Mesenchymal stem cell (in vitro differentiated cells and primary cell): ENCODE measurements around the gene DTNB.

Experiments used
- DNase-seq: peaks from one replicate; pipeline ENCODE4 v3.0.0-alpha.2; 2013
- H2AFZ ChIP-seq: one replicate; pipeline ENCODE4 v1.6.1; 2013; ENCODE audit warnings: low read depth, mild to moderate bottlenecking, control low read depth, inconsistent platforms, low read length, moderate library complexity
- H2AK5ac ChIP-seq: 2 replicates; pipeline ENCODE4 v1.6.1; 2013; ENCODE audit warnings: low read length, moderate library complexity, mild to moderate bottlenecking, inconsistent platforms; ENCODE audit not compliant: severe bottlenecking
- H2BK120ac ChIP-seq: one replicate; pipeline ENCODE4 v1.6.1; 2013; ENCODE audit warnings: low read depth, mild to moderate bottlenecking, inconsistent platforms, low read length, moderate library complexity
- H2BK12ac ChIP-seq, 2 experiments: one replicate each; pipeline ENCODE4 v1.6.1; 2013; ENCODE audit warnings: inconsistent platforms in 2 of 2, low read length in 2 of 2, mild to moderate bottlenecking in 2 of 2, moderate library complexity in 2 of 2, control low read depth in 1 of 2
- H2BK15ac ChIP-seq: one replicate; pipeline ENCODE4 v1.6.1; 2013; ENCODE audit warnings: mild to moderate bottlenecking, low read depth, inconsistent platforms; ENCODE audit not compliant: poor library complexity, severe bottlenecking
- H2BK5ac ChIP-seq: 2 replicates; pipeline ENCODE4 v1.6.1; 2013; ENCODE audit warnings: low read depth, mild to moderate bottlenecking, low read length, control low read depth, inconsistent platforms; ENCODE audit not compliant: poor library complexity, severe bottlenecking
- H3K14ac ChIP-seq, 2 experiments: one replicate each; pipeline ENCODE4 v1.6.1; 2013; ENCODE audit warnings: inconsistent platforms in 2 of 2, low read length in 2 of 2, control low read depth in 1 of 2, mild to moderate bottlenecking in 1 of 2, moderate library complexity in 1 of 2
- H3K18ac ChIP-seq, 2 experiments: one replicate each; pipeline ENCODE4 v1.6.1; 2013; ENCODE audit warnings: inconsistent platforms in 2 of 2, low read length in 2 of 2, control low read depth in 1 of 2, low read depth in 1 of 2, mild to moderate bottlenecking in 1 of 2
- H3K23ac ChIP-seq, 2 experiments: one replicate each; pipeline ENCODE4 v1.6.1; 2013; ENCODE audit warnings: inconsistent platforms in 2 of 2, low read length in 2 of 2, mild to moderate bottlenecking in 2 of 2, moderate library complexity in 2 of 2, control low read depth in 1 of 2
- H3K27ac ChIP-seq: 2 replicates; pipeline ENCODE4 v1.5.1; 2013; ENCODE audit warnings: mild to moderate bottlenecking, moderate library complexity, low read length, control low read depth, inconsistent platforms; ENCODE audit not compliant: poor library complexity, severe bottlenecking
- H3K27me3 ChIP-seq, 2 experiments: 2 replicates each; pipeline versions ENCODE4 v1.6.1 to v1.7.0; 2013; ENCODE audit warnings: low read length in 2 of 2, mild to moderate bottlenecking in 2 of 2, moderate library complexity in 2 of 2, control low read depth in 1 of 2, inconsistent platforms in 1 of 2; ENCODE audit not compliant: control insufficient read depth in 1 of 2, insufficient read depth in 1 of 2
- H3K36me3 ChIP-seq, 2 experiments: 2 replicates each; pipeline versions ENCODE4 v1.6.1 to v1.7.0; 2013; ENCODE audit warnings: low read length in 2 of 2, control low read depth in 1 of 2, inconsistent platforms in 1 of 2, low read depth in 1 of 2, mild to moderate bottlenecking in 1 of 2; ENCODE audit not compliant: insufficient read depth in 2 of 2, control insufficient read depth in 1 of 2
- H3K4ac ChIP-seq, 2 experiments: one replicate each; pipeline ENCODE4 v1.6.1; 2013; ENCODE audit warnings: inconsistent platforms in 2 of 2, low read length in 2 of 2, mild to moderate bottlenecking in 2 of 2, moderate library complexity in 2 of 2, control low read depth in 1 of 2, low read depth in 1 of 2
- H3K4me1 ChIP-seq: 2 replicates; pipeline ENCODE4 v1.6.1; 2013; ENCODE audit warnings: low read depth, low read length, control low read depth; ENCODE audit not compliant: control insufficient read depth, insufficient read depth
- H3K4me2 ChIP-seq: 2 replicates; pipeline ENCODE4 v1.6.1; 2013; ENCODE audit warnings: low read length, mild to moderate bottlenecking, inconsistent platforms; ENCODE audit not compliant: poor library complexity, severe bottlenecking
- H3K4me3 ChIP-seq, 2 experiments: 2 replicates each; pipeline versions ENCODE4 v1.5.1 to v1.7.0; 2013; ENCODE audit warnings: low read length in 2 of 2, mild to moderate bottlenecking in 2 of 2, control low read depth in 1 of 2, low read depth in 1 of 2; ENCODE audit not compliant: insufficient read depth in 1 of 2
- H3K79me1 ChIP-seq: replicated peaks from 2 replicates; pipeline ENCODE4 v1.6.1; 2013; ENCODE audit warnings: mild to moderate bottlenecking, control low read depth, low read length, inconsistent platforms; ENCODE audit not compliant: poor library complexity, severe bottlenecking
- H3K9ac ChIP-seq: 2 replicates; pipeline ENCODE4 v1.7.0; 2013; ENCODE audit warnings: mild to moderate bottlenecking, low read length, moderate library complexity
- H3K9me3 ChIP-seq: 2 replicates; pipeline ENCODE4 v1.7.0; 2013; ENCODE audit warnings: mild to moderate bottlenecking, low read length; ENCODE audit not compliant: control insufficient read depth
- H4K8ac ChIP-seq: one replicate; pipeline ENCODE4 v1.6.1; 2013; ENCODE audit warnings: inconsistent platforms, mild to moderate bottlenecking, low read length, moderate library complexity
- H4K91ac ChIP-seq: one replicate; pipeline ENCODE4 v1.6.1; 2013; ENCODE audit warnings: mild to moderate bottlenecking, low read length, inconsistent platforms
- WGBS: methylation state at CpG from one replicate; pipeline ENCODE4 v1.1.7; 2013; ENCODE audit warnings: mixed read lengths; 5-methylcytosine and 5-hydroxymethylcytosine counted together

Gene DTNB

DNA sequence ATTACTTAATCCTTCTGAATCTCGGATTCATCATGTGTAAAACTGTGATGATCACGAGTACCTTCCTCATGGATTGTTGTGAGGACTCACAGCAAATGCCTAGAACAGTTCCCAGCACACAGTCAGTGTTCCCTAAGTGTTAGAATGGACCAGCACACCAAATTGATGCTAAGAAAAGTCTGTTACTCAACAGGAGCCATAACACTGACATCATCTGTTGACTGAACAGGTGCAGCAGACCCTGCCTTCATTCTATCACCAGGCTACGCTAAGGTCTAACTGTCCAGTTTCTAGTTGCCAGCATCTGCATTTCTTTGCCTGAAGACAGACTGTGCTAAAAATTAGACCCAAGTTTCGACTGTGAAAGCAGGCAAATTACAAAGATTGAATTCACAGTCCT, 18.6 kb downstream of the DTNB start:
- Histone ChIP-seq H2BK15ac (no peak overlapping the region), H2AFZ (no peak overlapping the region), H3K27me3 (no peaks in the 10 kb centered on the region), H3K4me3 (no peak overlapping the region), H3K18ac (no peak overlapping the region), H3K79me1 (peaks cover 11% of the 10 kb centered on the region), H4K8ac (no peak overlapping the region), H2BK120ac (no peak overlapping the region), H3K27ac (no peak overlapping the region), H3K4me1 (no peaks in the 10 kb centered on the region), H3K23ac (no peak overlapping the region), H3K36me3 (no peaks in the 10 kb centered on the region), H3K4me2 (no peak overlapping the region), H2BK12ac (no peak overlapping the region), H3K9me3 (no peaks in the 10 kb centered on the region), H3K9ac (no peak overlapping the region), H4K91ac (no peak overlapping the region), H2AK5ac (no peak overlapping the region), H3K4ac (no peak overlapping the region), H2BK5ac (no peak overlapping the region), H3K14ac (no peak overlapping the region)
- DNase-seq, result no peak
- 82% methylated on average over 4 of the region's 4 CpGs for WGBS

DNA sequence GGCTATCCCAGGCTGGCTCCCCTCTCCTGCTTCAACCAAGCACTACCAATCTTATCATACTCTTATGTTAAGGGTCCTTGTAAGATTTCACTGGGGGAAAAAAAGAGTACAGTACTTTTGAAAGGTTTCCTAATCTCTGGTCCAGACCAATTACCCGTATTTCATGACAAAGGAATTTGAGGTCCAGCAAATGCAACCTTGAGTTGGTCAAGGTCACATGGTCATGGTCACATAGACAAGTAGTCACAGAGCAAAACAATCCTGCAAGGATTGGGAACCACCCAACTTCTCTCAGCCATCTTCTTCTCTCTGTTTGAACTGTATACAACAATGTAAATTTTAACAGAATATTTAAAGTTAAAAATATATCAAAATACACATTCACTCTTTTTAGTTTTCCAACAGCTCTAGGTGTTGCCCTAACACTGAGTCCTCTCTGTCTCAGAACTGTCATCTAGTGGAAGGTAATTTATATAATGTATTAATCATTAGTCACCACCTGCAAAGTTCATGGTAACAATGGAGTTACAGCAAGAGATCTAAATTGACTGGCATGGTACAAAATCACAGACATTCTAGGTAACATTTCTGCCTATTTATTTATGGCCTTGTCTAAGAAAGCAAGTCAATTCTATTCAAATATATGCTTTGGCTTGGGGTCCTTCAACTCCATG, 21.5 kb downstream of the DTNB start:
- H3K27me3 ChIP-seq, result no peaks in the 10 kb centered on the region
- H3K4me2 ChIP-seq, result no peak overlapping the region
- WGBS, result 94% methylated on average over 1 of the region's 1 CpG

DNA sequence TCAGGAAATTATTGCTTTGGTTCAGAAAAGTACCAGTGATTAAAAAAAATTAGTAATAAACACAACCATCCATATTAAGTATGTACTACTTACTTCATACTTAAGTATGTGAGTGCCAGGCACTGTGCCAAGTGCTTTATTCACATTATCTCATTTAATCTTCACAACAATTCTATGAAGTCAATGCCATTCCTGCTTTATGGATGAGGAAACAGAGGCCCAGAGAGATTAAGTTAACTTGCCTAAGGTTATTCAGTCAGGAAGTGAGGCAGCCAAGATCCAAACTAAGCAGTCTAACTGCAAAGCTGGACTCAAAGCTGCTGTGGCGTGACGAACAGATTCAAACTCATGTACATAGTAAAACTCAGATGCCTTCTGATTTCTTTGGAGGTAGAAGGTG, 22.3 kb downstream of the DTNB start:
- DNase-seq, result peak; percentile 27
- no peak overlapping the region for H3K14ac ChIP-seq
- WGBS, result 44% methylated on average over 2 of the region's 2 CpGs
- no peak overlapping the region for H2BK15ac ChIP-seq
- no peaks in the 10 kb centered on the region for H3K27me3 ChIP-seq
- H3K4me3 ChIP-seq, result no peak overlapping the region
- no peak overlapping the region for H3K9ac ChIP-seq
- H2AK5ac ChIP-seq, result no peak overlapping the region
- no peak overlapping the region for H4K8ac ChIP-seq
- H2BK5ac ChIP-seq, result no peak overlapping the region
- no peak overlapping the region for H2AFZ ChIP-seq
- H4K91ac ChIP-seq, result no peak overlapping the region
- H3K9me3 ChIP-seq, result no peaks in the 10 kb centered on the region
- no peaks in the 10 kb centered on the region for H3K4me1 ChIP-seq
- no peak overlapping the region for H2BK120ac ChIP-seq
- no peaks in the 10 kb centered on the region for H3K36me3 ChIP-seq
- no peak overlapping the region for H3K23ac ChIP-seq
- H3K79me1 ChIP-seq, result peaks cover 4% of the 10 kb centered on the region
- no peak overlapping the region for H3K18ac ChIP-seq
- no peak overlapping the region for H2BK12ac ChIP-seq
- H3K4ac ChIP-seq, result no peak overlapping the region
- H3K27ac ChIP-seq, result no peak overlapping the region
- H3K4me2 ChIP-seq, result no peak overlapping the region

More for the DNA sequence above, 21.5 kb downstream of the DTNB start:
- no peak overlapping the region for H2AK5ac ChIP-seq
- H4K8ac ChIP-seq, result no peak overlapping the region
- H3K4me1 ChIP-seq, result no peaks in the 10 kb centered on the region
- no peak overlapping the region for H3K18ac ChIP-seq
- no peaks in the 10 kb centered on the region for H3K36me3 ChIP-seq
- H2BK12ac ChIP-seq, result no peak overlapping the region
- no peak overlapping the region for H4K91ac ChIP-seq
- no peak overlapping the region for H3K23ac ChIP-seq
- peaks cover 6% of the 10 kb centered on the region for H3K79me1 ChIP-seq
- H3K4me3 ChIP-seq, result no peak overlapping the region
- no peak overlapping the region for H3K4ac ChIP-seq
- no peak overlapping the region for H3K14ac ChIP-seq
- H2BK5ac ChIP-seq, result no peak overlapping the region
- no peak overlapping the region for H2BK15ac ChIP-seq
- no peak overlapping the region for H2AFZ ChIP-seq
- H3K27ac ChIP-seq, result no peak overlapping the region
- no peak overlapping the region for H2BK120ac ChIP-seq
- no peak overlapping the region for H3K9ac ChIP-seq
- no peaks in the 10 kb centered on the region for H3K9me3 ChIP-seq
- DNase-seq, result no peak

DNA sequence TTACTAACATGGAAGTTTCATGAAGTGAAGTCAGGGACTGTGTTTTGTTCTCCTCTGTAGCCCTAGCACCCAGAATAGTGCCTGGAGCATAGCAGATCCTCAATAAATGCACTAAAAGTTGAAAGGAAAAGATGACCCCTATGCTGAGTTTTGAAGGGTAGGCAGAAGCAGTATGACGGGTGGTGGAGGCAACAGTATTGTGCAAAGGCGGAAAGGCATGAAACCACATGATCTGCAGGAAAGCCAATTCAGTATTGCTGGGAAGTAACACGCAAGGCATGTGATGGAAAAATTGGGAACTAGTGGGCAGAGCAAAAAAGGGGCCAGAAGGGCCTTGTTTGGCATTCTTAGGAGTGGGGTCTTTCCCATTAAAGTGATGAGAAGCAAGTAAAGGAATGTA, 23.1 kb downstream of the DTNB start:
- Histone ChIP-seq H3K79me1 (peaks cover 2% of the 10 kb centered on the region), H2BK120ac (no peak overlapping the region), H2BK12ac (no peak overlapping the region), H4K91ac (no peak overlapping the region), H2AFZ (no peak overlapping the region), H3K18ac (no peak overlapping the region), H2BK15ac (no peak overlapping the region), H3K14ac (no peak overlapping the region), H3K23ac (no peak overlapping the region), H4K8ac (no peak overlapping the region), H3K27ac (no peak overlapping the region), H3K4me2 (no peak overlapping the region), H3K4me3 (no peak overlapping the region), H2BK5ac (no peak overlapping the region), H3K36me3 (no peaks in the 10 kb centered on the region), H3K9me3 (no peaks in the 10 kb centered on the region), H3K4ac (no peak overlapping the region), H3K9ac (no peak overlapping the region), H2AK5ac (no peak overlapping the region), H3K27me3 (no peaks in the 10 kb centered on the region), H3K4me1 (no peaks in the 10 kb centered on the region)
- 98% methylated on average over 3 of the region's 3 CpGs for WGBS
- no peak for DNase-seq
